Measurements from ENCODE around the gene CTIF. TPM values are rescaled to one million over a fixed set of nuclear protein-coding genes. Genes with fewer than 3 reads are reported as not detected.

The CTIF gene
- total and polyA plus RNA-seq, 2 donors (not counting 1 experiment from before 2014, with no cell fraction given): 27.2 to 28.1 TPM

- Histone ChIP-seq H3K79me2 (ENCODE audit: control insufficient read depth, insufficient read depth, low read length) (no peaks in the 10 kb centered on the region), H3K4me3 (replicated peaks in 1 of 4; ENCODE audit: control extremely low read depth in 1 of 4, insufficient read depth in 1 of 4, low read depth in 3 of 4, low read length in 4 of 4) (no peak overlapping the region), H3K4me2 (ENCODE audit: extremely low read depth, insufficient read depth, low read length) (peak overlapping the region; percentile 56), H4K20me1 (ENCODE audit: control insufficient read depth, extremely low read depth, insufficient read depth, low read length) (no peaks in the 10 kb centered on the region), H3K9ac (ENCODE audit: insufficient read depth, low read length) (no peak overlapping the region), H2AFZ (ENCODE audit: low read length) (no peak overlapping the region), H3K27me3 (ENCODE audit: control insufficient read depth, insufficient read depth, low read length) (no peaks in the 10 kb centered on the region), H3K4me1 (ENCODE audit: control insufficient read depth, extremely low read depth, insufficient read depth, low read length) (peaks cover 22% of the 10 kb centered on the region), H3K36me3 (ENCODE audit: control insufficient read depth, insufficient read depth, low read length) (peaks cover 2% of the 10 kb centered on the region), H3K9me3 (ENCODE audit: control insufficient read depth, insufficient read depth, low read depth, low read length) (no peaks in the 10 kb centered on the region), H3K27ac (ENCODE audit: insufficient read depth, low read length) (peak overlapping the region; percentile 46)
- peak; percentile 87 to 94 for DNase-seq (ENCODE audit: low read depth in 2 of 2)
- TF ChIP-seq EZH2 (IDR thresholded peaks at IDR 0.05; ENCODE audit: low read length, missing control alignments): no peak
- TF ChIP-seq CTCF (conservative IDR thresholded peaks at IDR 0.05 in 1 of 2, IDR thresholded peaks at IDR 0.05 in 1 of 2; ENCODE audit: low read depth in 1 of 2, low read length in 2 of 2): no peak
These were observed 295.7 kb downstream of the CTIF start for GRCh38 chr18:48834413-48835031.

- Histone ChIP-seq H3K9me3 (ENCODE audit: control insufficient read depth, insufficient read depth, low read depth, low read length) (no peaks in the 10 kb centered on the region), H3K36me3 (ENCODE audit: control insufficient read depth, insufficient read depth, low read length) (peaks cover 2% of the 10 kb centered on the region), H3K9ac (ENCODE audit: insufficient read depth, low read length) (no peak overlapping the region), H4K20me1 (ENCODE audit: control insufficient read depth, extremely low read depth, insufficient read depth, low read length) (no peaks in the 10 kb centered on the region), H3K4me2 (ENCODE audit: extremely low read depth, insufficient read depth, low read length) (no peak overlapping the region), H2AFZ (ENCODE audit: low read length) (no peak overlapping the region), H3K27ac (ENCODE audit: insufficient read depth, low read length) (no peak overlapping the region), H3K27me3 (ENCODE audit: control insufficient read depth, insufficient read depth, low read length) (no peaks in the 10 kb centered on the region), H3K4me3 (replicated peaks in 1 of 4; ENCODE audit: control extremely low read depth in 1 of 4, insufficient read depth in 1 of 4, low read depth in 3 of 4, low read length in 4 of 4) (no peak overlapping the region), H3K4me1 (ENCODE audit: control insufficient read depth, extremely low read depth, insufficient read depth, low read length) (peaks cover 24% of the 10 kb centered on the region), H3K79me2 (ENCODE audit: control insufficient read depth, insufficient read depth, low read length) (no peaks in the 10 kb centered on the region)
- TF ChIP-seq CTCF (conservative IDR thresholded peaks at IDR 0.05 in 1 of 2, IDR thresholded peaks at IDR 0.05 in 1 of 2; ENCODE audit: low read depth in 1 of 2, low read length in 2 of 2) (no peak), EZH2 (IDR thresholded peaks at IDR 0.05; ENCODE audit: low read length, missing control alignments) (no peak)
- no peak for DNase-seq (ENCODE audit: low read depth in 2 of 2)
These were observed 296.3 kb downstream of the CTIF start for GRCh38 chr18:48835119-48835518.

- no peaks in the 10 kb centered on the region for H4K20me1 ChIP-seq (ENCODE audit: control insufficient read depth, extremely low read depth, insufficient read depth, low read length)
- no peak overlapping the region for H2AFZ ChIP-seq (ENCODE audit: low read length)
- no peak for DNase-seq (ENCODE audit: low read depth in 2 of 2)
- H3K4me3 ChIP-seq (replicated peaks in 1 of 4; ENCODE audit: control extremely low read depth in 1 of 4, insufficient read depth in 1 of 4, low read depth in 3 of 4, low read length in 4 of 4): no peak overlapping the region
- no peaks in the 10 kb centered on the region for H3K27me3 ChIP-seq (ENCODE audit: control insufficient read depth, insufficient read depth, low read length)
- H3K79me2 ChIP-seq (ENCODE audit: control insufficient read depth, insufficient read depth, low read length): no peaks in the 10 kb centered on the region
- no peak for TF ChIP-seq EZH2 (IDR thresholded peaks at IDR 0.05; ENCODE audit: low read length, missing control alignments)
- TF ChIP-seq CTCF (conservative IDR thresholded peaks at IDR 0.05 in 1 of 2, IDR thresholded peaks at IDR 0.05 in 1 of 2; ENCODE audit: low read depth in 1 of 2, low read length in 2 of 2): no peak
- no peaks in the 10 kb centered on the region for H3K9me3 ChIP-seq (ENCODE audit: control insufficient read depth, insufficient read depth, low read depth, low read length)
- no peak overlapping the region for H3K9ac ChIP-seq (ENCODE audit: insufficient read depth, low read length)
- no peak overlapping the region for H3K4me2 ChIP-seq (ENCODE audit: extremely low read depth, insufficient read depth, low read length)
- peaks cover 2% of the 10 kb centered on the region for H3K36me3 ChIP-seq (ENCODE audit: control insufficient read depth, insufficient read depth, low read length)
- H3K4me1 ChIP-seq (ENCODE audit: control insufficient read depth, extremely low read depth, insufficient read depth, low read length): peaks cover 24% of the 10 kb centered on the region
- H3K27ac ChIP-seq (ENCODE audit: insufficient read depth, low read length): no peak overlapping the region
These were observed 296.9 kb downstream of the CTIF start for GRCh38 chr18:48835745-48836170.
